Stomach (tissue), 9 donors: ENCODE measurements around the gene LOXL1. TPM values are rescaled to one million over a fixed set of nuclear protein-coding genes. Genes with fewer than 3 reads are reported as not detected.

Experiments
- DNase-seq, 2 donors: peaks; one replicate each; pipeline versions ENCODE4 v3.0.0 to v3.0.0-alpha.2; 2013 to 2019
- H3K27ac ChIP-seq, 5 donors: fragments of 200-600 bp in 4 of 5; sonication (generic) in 4 of 5; one replicate each; pipeline ENCODE4 v1.5.1; 2013 to 2019; ENCODE audit warnings: mild to moderate bottlenecking in 1 of 5, moderate library complexity in 1 of 5
- H3K27me3 ChIP-seq, 3 donors: fragments of 200-600 bp; sonication (generic); one replicate each; pipeline ENCODE4 v1.5.1; 2017 to 2019; ENCODE audit warnings: mixed run types in 1 of 3
- H3K36me3 ChIP-seq, 4 donors: fragments of 200-600 bp; sonication (generic); 1 replicate in 3 of 4; 2 replicates in 1 of 4; pipeline ENCODE4 v1.5.1; 2016 to 2019
- H3K4me1 ChIP-seq, 4 donors: fragments of 200-600 bp; sonication (generic); one replicate each; pipeline ENCODE4 v1.5.1; 2016 to 2019
- H3K4me3 ChIP-seq, 4 donors: fragments of 200-600 bp; sonication (generic) in 3 of 4; one replicate each; pipeline ENCODE4 v1.5.1; 2016 to 2019; ENCODE audit warnings: mild to moderate bottlenecking in 1 of 4
- H3K9me3 ChIP-seq, 4 donors: fragments of 200-600 bp; sonication (generic); one replicate each; pipeline ENCODE4 v1.5.1; 2016 to 2019
- CTCF ChIP-seq, 7 experiments: fragments of 450-650 bp in 4 of 7; fragments of 200-600 bp in 3 of 7; sonication (generic) in 3 of 7; IDR thresholded peaks; one replicate each; pipeline ENCODE4 v1.5.1; 2016 to 2019; ENCODE audit warnings: antibody characterized with exemption in 7 of 7, control low read depth in 2 of 7, mild to moderate bottlenecking in 1 of 7
- EP300 ChIP-seq: sonication (generic); formaldehyde crosslinking; IDR thresholded peaks from one replicate; pipeline ENCODE4 v1.6.1; 2017; ENCODE audit warnings: antibody characterized with exemption
- POLR2A ChIP-seq, 4 donors: fragments of 450-650 bp; IDR thresholded peaks; one replicate each; pipeline ENCODE4 v1.6.1; 2016; ENCODE audit warnings: antibody characterized with exemption in 4 of 4, control low read depth in 2 of 4, mild to moderate bottlenecking in 1 of 4, moderate library complexity in 1 of 4
- POLR2AphosphoS5 ChIP-seq, 3 donors: sonication (generic); formaldehyde crosslinking; IDR thresholded peaks; one replicate each; pipeline ENCODE4 v1.6.1; 2016; ENCODE audit warnings: antibody characterized with exemption in 3 of 3
- WGBS, 5 donors: extraction: QIAGEN DNeasy Blood & Tissue Kit in 3 of 5; methylation state at CpG; one replicate each; pipeline versions ENCODE4 v1.1.5 to v1.1.7; 2013 to 2018; 5-methylcytosine and 5-hydroxymethylcytosine counted together
- intact Hi-C: fragments of 100-400 bp; cut with DNase I; formaldehyde crosslinking; loops from one replicate; pipeline ENCODE4 v1.15.1; 2023; ENCODE audit warnings: low total_unique reads
- polyA plus RNA-seq, 3 donors: library from polyadenylated mRNA; stranded (reverse); fragments of 200-250 nt; gene quantifications; one replicate each; pipeline ENCODE4 v1.2.3, GENCODE V29; 2013
- total RNA-seq, 5 donors: library from RNA; depleted of rRNA; stranded (reverse); fragments of >200 nt; gene quantifications; one replicate each; pipeline versions ENCODE4 v1.1.0 to v1.2.3, GENCODE V29; 2014 to 2016
- donor health status: healthy with polysubstance abuse.
- donor health status: Bipolar disorder and iron deficiency.
- donor health status: healthy.

LOXL1 gene
- total and polyA plus RNA-seq, 8 donors, result 5.2 to 48.4 (median 19.9) TPM

GRCh38 chr15:73930371-73930770 is 4.1 kb downstream of the LOXL1 start:
- Histone ChIP-seq H3K27me3 (peaks cover 0 to 23% (median 0%) of the 10 kb centered on the region in 3 donors), H3K27ac (peak overlapping the region in 4 of 5 donors; percentile 26 to 71 (median 54)), H3K9me3 (no peaks in the 10 kb centered on the region), H3K4me3 (no peak overlapping the region), H3K4me1 (peaks cover 24 to 75% (median 59%) of the 10 kb centered on the region in 4 donors), H3K36me3 (no peaks in the 10 kb centered on the region)
- intact Hi-C loops, result no loop called here
- peak in 1 of 2 donors; percentile 71 for DNase-seq
- WGBS, 5 donors, result 42 to 73% (median 69%) methylated on average over 7 to 8 of the region's 8 CpGs
- no peak for TF ChIP-seq POLR2AphosphoS5 (IDR thresholded peaks at IDR 0.05)
- no peak for TF ChIP-seq CTCF (IDR thresholded peaks at IDR 0.05)
- no peak for TF ChIP-seq EP300
- no peak for TF ChIP-seq POLR2A (IDR thresholded peaks at IDR 0.05)

GRCh38 chr15:73930790-73931281 is 4.6 kb downstream of the LOXL1 start:
- peak in 1 of 2 donors; percentile 38 for DNase-seq
- Histone ChIP-seq H3K36me3 (no peaks in the 10 kb centered on the region), H3K4me1 (peaks cover 20 to 75% (median 59%) of the 10 kb centered on the region in 4 donors), H3K9me3 (no peaks in the 10 kb centered on the region), H3K4me3 (no peak overlapping the region), H3K27ac (peak overlapping the region in 4 of 5 donors; percentile 26 to 71 (median 54)), H3K27me3 (peaks cover 0 to 23% (median 0%) of the 10 kb centered on the region in 3 donors)
- TF ChIP-seq POLR2A (IDR thresholded peaks at IDR 0.05) (no peak), CTCF (IDR thresholded peaks at IDR 0.05) (no peak), EP300 (no peak), POLR2AphosphoS5 (IDR thresholded peaks at IDR 0.05) (no peak)
- intact Hi-C loops, result no loop called here
- WGBS, 5 donors, result 61 to 82% (median 72%) methylated on average over 5 to 7 of the region's 7 CpGs

GRCh38 chr15:73931441-73931840 is 5.2 kb downstream of the LOXL1 start:
- Histone ChIP-seq H3K4me3 (no peak overlapping the region), H3K4me1 (peaks cover 15 to 75% (median 59%) of the 10 kb centered on the region in 4 donors), H3K27ac (peak overlapping the region in 2 of 5 donors; percentile 60 to 71), H3K36me3 (no peaks in the 10 kb centered on the region), H3K27me3 (peaks cover 0 to 23% (median 0%) of the 10 kb centered on the region in 3 donors), H3K9me3 (no peaks in the 10 kb centered on the region)
- no peak for DNase-seq
- intact Hi-C loops, result no loop called here
- 70 to 82% (median 74%) methylated on average over 2 of the region's 2 CpGs for WGBS, 5 donors
- no peak for TF ChIP-seq POLR2AphosphoS5 (IDR thresholded peaks at IDR 0.05)

- no peak overlapping the region for H3K27ac ChIP-seq
- WGBS, 5 donors, result 59 to 85% (median 72%) methylated on average over 6 of the region's 6 CpGs
- H3K4me3 ChIP-seq, result no peak overlapping the region
- H3K9me3 ChIP-seq, result no peaks in the 10 kb centered on the region
- intact Hi-C loops, result no loop called here
- TF ChIP-seq POLR2AphosphoS5 (IDR thresholded peaks at IDR 0.05) (no peak), CTCF (IDR thresholded peaks at IDR 0.05) (no peak), EP300 (no peak), POLR2A (IDR thresholded peaks at IDR 0.05) (no peak)
- no peaks in the 10 kb centered on the region for H3K36me3 ChIP-seq
- H3K4me1 ChIP-seq, result peaks cover 6 to 76% (median 53%) of the 10 kb centered on the region in 4 donors
- peaks cover 0 to 13% (median 0%) of the 10 kb centered on the region in 3 donors for H3K27me3 ChIP-seq
- no peak for DNase-seq
Measured at GRCh38 chr15:73932381-73933191, 6.3 kb downstream of the LOXL1 start.
